ENCODE data around the gene ALPL. TPM values are rescaled to one million over a fixed set of nuclear protein-coding genes. Genes with fewer than 3 reads are reported as not detected.

The ALPL gene
- polyA plus RNA-seq, 3 donors = not detected

GRCh38 chr1:21503706-21504377, 5.4 kb upstream of the ALPL start:
- H3K4me3 ChIP-seq (replicated peaks in 1 of 3; ENCODE audit: low read depth in 2 of 3, low read length in 3 of 3) = no peak overlapping the region
- H3K27me3 ChIP-seq (ENCODE audit: control insufficient read depth in 2 of 2, insufficient read depth in 2 of 2, low read length in 2 of 2) = peaks cover 10 to 24% of the 10 kb centered on the region in 2 donors
- H2AFZ ChIP-seq (ENCODE audit: insufficient read depth, low read depth, low read length, poor library complexity, severe bottlenecking) = no peak overlapping the region
- intact Hi-C loops (cut with micrococcal nuclease) = no loop called here
- no peak overlapping the region for H3K4me3 Mint-ChIP-seq
- H4K20me1 ChIP-seq (ENCODE audit: insufficient read depth, low read length) = no peaks in the 10 kb centered on the region
- peaks cover 0 to 3% of the 10 kb centered on the region in 2 donors for H3K9me3 ChIP-seq (replicated peaks in 1 of 2; ENCODE audit: control insufficient read depth in 1 of 2, insufficient read depth in 1 of 2, low read length in 2 of 2)
- peaks cover 0 to 4% of the 10 kb centered on the region in 2 donors for H3K4me1 ChIP-seq (ENCODE audit: control insufficient read depth in 1 of 2, insufficient read depth in 2 of 2, low read length in 2 of 2)
- no peak overlapping the region for H3K9ac ChIP-seq (ENCODE audit: insufficient read depth, low read length, poor library complexity, severe bottlenecking)
- DNase-seq = no peak
- H3K27ac Mint-ChIP-seq = no peak overlapping the region
- 89% methylated on average over 6 of the region's 7 CpGs for WGBS (ENCODE audit: insufficient coverage)
- no peaks in the 10 kb centered on the region for H3K36me3 ChIP-seq (replicated peaks in 1 of 2; ENCODE audit: control insufficient read depth in 1 of 2, insufficient read depth in 2 of 2, low read length in 2 of 2)
- H3K4me2 ChIP-seq (replicated peaks; ENCODE audit: extremely low read depth, low read length, poor library complexity, severe bottlenecking) = no peak overlapping the region
- H3K36me3 Mint-ChIP-seq = peaks cover 0 to 2% of the 10 kb centered on the region in 2 donors
- H3K4me1 Mint-ChIP-seq = peaks cover 2% of the 10 kb centered on the region
- H3K27me3 Mint-ChIP-seq (ENCODE audit: low read depth in 3 of 3) = peaks cover 28 to 46% (median 30%) of the 10 kb centered on the region in 3 donors
- peaks cover 0 to 13% (median 2%) of the 10 kb centered on the region in 7 donors for H3K9me3 Mint-ChIP-seq
- H3K27ac ChIP-seq (ENCODE audit: low read depth in 1 of 2, low read length in 2 of 2) = no peak overlapping the region
- TF ChIP-seq CTCF (IDR thresholded peaks at IDR 0.05) = no peak
- H3K79me2 ChIP-seq (ENCODE audit: insufficient read depth, low read length) = no peaks in the 10 kb centered on the region

GRCh38 chr1:21506804-21507203, 2.4 kb upstream of the ALPL start:
- Histone ChIP-seq H3K4me3 (replicated peaks in 1 of 3; ENCODE audit: low read depth in 2 of 3, low read length in 3 of 3) (no peak overlapping the region), H4K20me1 (ENCODE audit: insufficient read depth, low read length) (no peaks in the 10 kb centered on the region), H3K4me2 (replicated peaks; ENCODE audit: extremely low read depth, low read length, poor library complexity, severe bottlenecking) (no peak overlapping the region), H3K27ac (ENCODE audit: low read depth in 1 of 2, low read length in 2 of 2) (no peak overlapping the region), H2AFZ (ENCODE audit: insufficient read depth, low read depth, low read length, poor library complexity, severe bottlenecking) (no peak overlapping the region), H3K27me3 (ENCODE audit: control insufficient read depth in 2 of 2, insufficient read depth in 2 of 2, low read length in 2 of 2) (peaks cover 36 to 51% of the 10 kb centered on the region in 2 donors), H3K9me3 (replicated peaks in 1 of 2; ENCODE audit: control insufficient read depth in 1 of 2, insufficient read depth in 1 of 2, low read length in 2 of 2) (peaks cover 0 to 3% of the 10 kb centered on the region in 2 donors), H3K79me2 (ENCODE audit: insufficient read depth, low read length) (no peaks in the 10 kb centered on the region), H3K9ac (ENCODE audit: insufficient read depth, low read length, poor library complexity, severe bottlenecking) (no peak overlapping the region), H3K36me3 (replicated peaks in 1 of 2; ENCODE audit: control insufficient read depth in 1 of 2, insufficient read depth in 2 of 2, low read length in 2 of 2) (no peaks in the 10 kb centered on the region), H3K4me1 (ENCODE audit: control insufficient read depth in 1 of 2, insufficient read depth in 2 of 2, low read length in 2 of 2) (peaks cover 0 to 6% of the 10 kb centered on the region in 2 donors)
- no peak for DNase-seq
- H3K4me1 Mint-ChIP-seq = peaks cover 4% of the 10 kb centered on the region
- H3K36me3 Mint-ChIP-seq = peaks cover 0 to 3% of the 10 kb centered on the region in 2 donors
- H3K27ac Mint-ChIP-seq = no peak overlapping the region
- intact Hi-C loops (cut with micrococcal nuclease) = no loop called here
- WGBS (ENCODE audit: insufficient coverage) = 79% methylated on average over 4 of the region's 4 CpGs
- no peak overlapping the region for H3K4me3 Mint-ChIP-seq
- peaks cover 45 to 62% (median 54%) of the 10 kb centered on the region in 3 donors for H3K27me3 Mint-ChIP-seq (ENCODE audit: low read depth in 3 of 3)
- H3K9me3 Mint-ChIP-seq = peaks cover 0 to 9% (median 2%) of the 10 kb centered on the region in 7 donors
- TF ChIP-seq CTCF (IDR thresholded peaks at IDR 0.05) = no peak
